Endometrium (tissue), 2 donors: ENCODE measurements around the gene B3GAT3.
"Not testable (repeated sequence)": the region's sequence is repeated elsewhere in the genome, so short reads cannot be mapped to it uniquely, and the experiment has no call there.

ENCODE experiments used
- FAIRE-seq: peaks from 2 replicates; lab custom pipeline; 2012; peaks lifted over from hg19 to GRCh38; lab: Jason Lieb, UNC
- donor health status: control.
- donor health status: control.

B3GAT3 gene

DNA sequence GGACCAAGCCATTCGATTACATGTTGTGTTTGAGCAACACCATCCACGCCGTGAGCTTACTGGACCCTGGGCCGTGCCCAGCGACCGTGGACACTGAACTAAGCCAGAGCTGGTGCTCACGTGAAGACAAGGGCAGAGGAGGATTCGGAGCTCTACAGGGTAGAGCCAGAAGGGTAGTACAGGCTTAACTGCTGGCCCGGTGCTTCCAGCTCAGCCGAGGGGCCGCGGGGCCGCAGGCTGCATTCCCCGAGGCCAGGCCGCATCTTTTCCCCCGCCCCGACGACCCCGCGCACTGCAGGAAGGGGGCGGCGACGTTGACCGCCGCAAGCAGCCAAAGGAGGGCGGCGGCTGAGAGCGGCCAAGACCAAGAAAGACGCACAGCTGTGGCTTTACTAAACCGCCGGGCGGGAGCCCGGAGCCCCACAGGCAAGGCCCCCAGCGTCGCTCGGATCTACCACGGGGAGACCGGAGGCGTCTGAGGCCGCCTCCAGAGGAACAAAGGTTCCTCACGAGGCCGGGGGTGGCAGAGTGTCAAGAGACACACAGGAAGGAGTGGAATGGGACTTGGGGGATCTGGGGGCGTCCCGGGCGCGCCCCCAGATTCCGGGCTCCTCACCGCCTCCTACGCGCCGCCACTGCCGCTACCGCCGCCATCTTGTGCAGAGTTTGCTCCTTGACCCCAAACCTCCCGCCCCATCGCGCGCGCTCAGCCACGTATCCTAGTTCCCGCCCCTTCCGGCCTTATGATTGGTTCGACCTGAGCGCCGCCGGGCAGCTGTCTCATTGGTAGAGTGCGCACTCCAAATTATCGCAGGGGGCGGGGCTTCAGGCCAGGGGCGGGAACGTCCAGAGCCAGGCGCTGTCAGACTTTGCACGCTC is 24.4 kb upstream of the B3GAT3 start, which contains the start of gene GANAB:
GANAB (minus strand) TSS at position 668 of the 879 bp plus-strand sequence; CDS start at position 654, 14 bp downstream.
- FAIRE-seq: peak; percentile 92

DNA sequence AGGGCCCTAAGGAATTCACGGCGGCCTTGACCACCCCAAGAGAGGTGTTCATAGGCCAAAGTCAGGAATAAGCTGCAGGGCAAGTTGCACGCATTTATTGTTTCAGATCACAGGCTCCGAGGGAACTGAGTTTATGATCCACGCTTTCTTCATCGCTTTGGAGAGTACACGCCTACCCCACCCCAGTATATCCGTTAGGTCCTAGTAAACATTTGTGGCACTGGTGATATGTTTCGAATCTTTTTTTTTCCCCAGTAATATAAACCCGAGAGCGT is 23.8 kb upstream of the B3GAT3 start:
- FAIRE-seq: no peak

DNA sequence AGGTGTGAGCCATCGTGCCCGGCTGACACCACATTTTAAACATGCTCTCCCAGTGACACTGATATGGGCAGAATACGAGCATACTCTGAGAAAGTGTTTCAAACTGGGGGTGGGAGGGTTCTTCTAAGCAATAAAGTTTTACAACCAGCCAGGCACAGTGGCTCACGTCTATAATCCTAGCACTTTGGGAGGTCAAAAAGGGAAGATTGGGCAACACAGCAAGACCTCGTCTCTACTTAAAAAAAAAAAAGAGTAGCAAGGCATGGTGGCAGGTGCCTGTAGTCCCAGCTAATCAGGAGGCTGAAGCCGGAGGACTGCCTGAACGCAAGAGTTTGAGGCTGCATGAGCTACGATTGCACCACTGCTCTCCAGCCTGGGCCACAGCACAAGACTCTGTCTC is 22.4 kb upstream of the B3GAT3 start:
- FAIRE-seq: no peak

DNA sequence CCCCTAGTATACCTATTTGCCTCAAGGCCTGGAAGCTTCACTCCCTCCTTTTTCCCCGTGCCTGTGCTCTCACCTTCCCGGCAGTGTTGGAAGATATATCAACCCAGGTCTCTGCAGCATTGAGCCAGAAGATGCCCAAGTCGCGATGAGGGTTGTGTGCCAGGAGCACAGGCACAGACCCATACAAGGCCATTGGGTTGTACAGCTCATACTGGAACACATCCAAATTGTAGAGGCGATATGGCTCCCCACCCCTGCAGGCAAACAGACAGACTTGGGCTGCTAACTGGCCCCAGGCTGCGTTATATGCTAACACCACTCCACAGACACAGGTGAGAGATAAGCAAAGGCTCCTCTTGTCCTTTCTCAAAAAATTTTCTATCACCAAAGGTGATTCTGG is 10.7 kb upstream of the B3GAT3 start:
- no peak for FAIRE-seq

DNA sequence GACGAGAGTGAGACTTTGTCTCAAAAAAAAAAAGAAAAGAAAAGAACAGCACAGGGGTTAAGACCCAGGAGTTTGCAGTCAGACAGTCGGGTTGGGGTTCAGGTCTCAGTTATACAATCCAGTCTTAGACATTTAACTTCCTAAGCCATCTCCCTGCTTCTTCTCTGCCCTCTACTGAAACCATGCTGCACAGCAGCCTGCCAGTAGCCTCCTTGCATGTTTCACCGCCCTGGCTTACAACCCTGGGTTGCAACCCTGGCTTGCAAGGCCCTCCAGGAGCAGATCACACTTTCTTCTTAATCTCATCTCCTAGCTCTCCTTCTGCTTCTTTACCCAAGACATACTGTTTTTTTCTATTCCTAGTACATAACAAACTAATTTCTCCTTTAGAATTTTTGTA is 5.9 kb upstream of the B3GAT3 start:
- FAIRE-seq: no peak

DNA sequence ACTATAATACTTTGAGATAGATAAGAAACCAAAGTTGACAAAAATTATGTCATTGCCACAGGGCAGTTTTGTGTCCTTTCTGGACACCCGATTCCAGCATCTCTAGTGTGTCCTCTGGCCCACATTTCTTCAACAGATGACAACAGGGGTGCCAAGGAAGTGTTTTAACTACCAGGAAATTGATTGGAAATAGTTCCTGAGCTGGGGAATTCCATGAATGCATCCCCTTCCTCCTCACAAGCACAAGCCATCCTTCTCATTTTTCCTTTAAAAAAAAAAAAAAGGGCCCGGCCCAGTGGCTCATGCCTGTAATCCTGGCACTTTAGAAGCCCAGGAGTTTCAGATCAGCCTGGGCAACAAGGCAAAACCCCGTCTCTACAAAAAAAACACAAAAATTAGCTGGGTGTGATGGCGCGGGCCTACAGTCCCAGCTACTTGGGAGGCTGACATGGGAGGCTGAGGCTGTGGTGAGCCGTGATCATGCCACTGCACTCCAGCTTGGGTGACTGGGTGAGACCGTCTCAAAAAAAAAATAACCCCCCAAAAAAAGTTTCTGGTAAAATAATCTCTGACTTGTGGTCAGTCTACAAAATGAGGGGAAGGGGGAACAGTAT is 797 bp upstream of the B3GAT3 start:
- no peak for FAIRE-seq

DNA sequence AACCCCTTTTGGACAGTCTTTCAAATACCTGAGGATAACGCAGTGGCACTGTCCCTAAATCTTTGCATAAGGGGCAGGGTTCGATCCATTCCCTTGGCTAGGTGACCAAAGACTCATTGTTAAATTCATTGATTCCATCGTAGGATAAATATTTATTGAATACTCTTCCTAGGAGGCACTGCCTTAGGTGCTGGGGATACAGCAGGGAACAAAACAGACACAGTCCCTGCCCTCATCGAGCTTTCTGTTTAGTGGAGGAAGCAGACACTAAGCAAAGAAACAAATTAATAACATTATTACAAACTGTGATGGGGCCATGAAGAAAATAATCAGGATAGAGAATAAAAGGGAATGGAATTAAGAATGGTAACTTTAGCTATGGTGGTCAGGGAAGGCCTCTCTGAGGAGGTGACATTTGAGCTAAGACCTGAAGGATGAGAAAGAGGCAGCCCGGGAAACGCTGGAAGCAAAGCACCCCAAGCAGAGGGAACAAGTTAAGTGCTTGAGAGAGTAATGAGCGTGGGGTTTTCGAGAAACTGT is 689 bp downstream of the B3GAT3 start:
- no peak for FAIRE-seq

DNA sequence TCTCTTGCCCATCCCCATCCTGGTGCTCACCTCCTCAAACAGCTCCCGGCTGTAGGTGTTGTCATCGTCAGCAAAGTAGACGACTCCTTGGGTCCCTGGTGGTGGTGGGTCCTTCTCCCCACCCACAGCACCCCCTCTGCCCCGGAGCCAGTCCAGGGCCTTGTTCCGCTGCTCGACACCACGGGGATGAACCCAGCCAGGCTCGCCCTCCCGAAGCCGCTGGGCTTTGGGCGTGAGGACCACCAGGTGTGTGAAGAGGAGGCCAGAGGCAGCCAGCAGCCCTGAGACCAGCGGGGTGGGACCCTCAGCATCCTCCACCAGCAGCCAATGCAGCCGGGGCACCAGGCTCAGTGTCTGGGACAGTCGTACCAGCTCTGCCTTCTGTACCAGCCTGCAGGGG is 4.8 kb downstream of the B3GAT3 start:
- not testable (repeated sequence) for FAIRE-seq

DNA sequence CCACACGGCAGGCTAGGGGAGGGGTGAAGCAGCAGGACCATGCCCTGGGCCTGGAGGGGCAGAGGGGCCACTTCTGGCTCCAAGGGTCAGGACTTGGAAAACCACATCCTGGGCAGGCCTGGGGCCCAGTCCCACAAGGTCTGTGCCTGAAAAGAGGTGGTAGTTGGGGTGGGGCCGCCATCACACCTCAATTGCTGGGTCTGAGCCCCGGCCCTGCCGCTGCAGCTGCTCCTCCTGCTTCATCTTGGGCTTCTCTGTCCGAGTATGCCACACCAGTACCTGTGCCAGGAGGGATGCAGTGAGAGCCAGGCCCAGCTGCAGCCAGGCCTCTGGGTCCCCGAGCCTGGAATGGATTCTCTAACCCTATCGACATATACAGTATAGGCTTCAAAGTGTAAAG is 6.3 kb downstream of the B3GAT3 start:
- no peak for FAIRE-seq

DNA sequence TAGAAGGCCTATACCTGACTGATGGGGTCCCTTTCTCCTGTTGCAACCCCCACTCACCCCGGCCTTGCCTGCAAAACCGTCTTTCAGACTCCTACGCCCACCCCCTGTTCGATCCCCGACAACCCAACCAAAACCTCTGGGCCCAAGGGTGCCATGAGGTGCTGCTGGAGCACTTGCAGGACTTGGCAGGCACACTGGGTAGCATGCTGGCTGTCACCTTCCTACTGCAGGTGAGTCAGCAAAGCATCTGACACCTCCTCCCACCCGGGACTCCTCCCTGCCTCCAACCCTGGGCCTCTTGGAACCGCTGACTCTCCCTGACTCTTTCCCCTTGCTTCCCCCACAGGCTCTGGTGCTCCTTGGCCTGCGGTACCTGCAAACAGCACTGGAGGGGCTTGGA is 7.5 kb downstream of the B3GAT3 start:
- FAIRE-seq: no peak

DNA sequence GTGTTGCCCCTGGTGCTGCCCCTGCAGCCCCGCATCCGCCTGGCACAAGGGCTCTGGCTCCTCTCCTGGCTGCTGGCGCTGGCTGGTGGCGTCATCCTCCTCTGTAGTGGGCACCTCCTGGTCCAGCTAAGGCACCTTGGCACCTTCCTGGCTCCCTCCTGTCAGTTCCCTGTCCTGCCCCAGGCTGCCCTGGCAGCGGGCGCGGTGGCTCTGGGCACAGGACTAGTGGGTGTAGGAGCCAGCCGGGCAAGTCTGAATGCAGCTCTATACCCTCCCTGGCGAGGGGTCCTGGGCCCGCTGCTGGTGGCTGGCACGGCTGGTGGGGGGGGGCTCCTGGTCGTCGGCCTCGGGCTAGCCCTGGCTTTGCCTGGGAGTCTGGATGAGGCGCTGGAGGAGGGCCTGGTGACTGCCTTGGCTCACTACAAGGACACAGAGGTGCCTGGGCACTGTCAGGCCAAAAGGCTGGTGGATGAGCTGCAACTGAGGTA is 8.5 kb downstream of the B3GAT3 start:
- no peak for FAIRE-seq

DNA sequence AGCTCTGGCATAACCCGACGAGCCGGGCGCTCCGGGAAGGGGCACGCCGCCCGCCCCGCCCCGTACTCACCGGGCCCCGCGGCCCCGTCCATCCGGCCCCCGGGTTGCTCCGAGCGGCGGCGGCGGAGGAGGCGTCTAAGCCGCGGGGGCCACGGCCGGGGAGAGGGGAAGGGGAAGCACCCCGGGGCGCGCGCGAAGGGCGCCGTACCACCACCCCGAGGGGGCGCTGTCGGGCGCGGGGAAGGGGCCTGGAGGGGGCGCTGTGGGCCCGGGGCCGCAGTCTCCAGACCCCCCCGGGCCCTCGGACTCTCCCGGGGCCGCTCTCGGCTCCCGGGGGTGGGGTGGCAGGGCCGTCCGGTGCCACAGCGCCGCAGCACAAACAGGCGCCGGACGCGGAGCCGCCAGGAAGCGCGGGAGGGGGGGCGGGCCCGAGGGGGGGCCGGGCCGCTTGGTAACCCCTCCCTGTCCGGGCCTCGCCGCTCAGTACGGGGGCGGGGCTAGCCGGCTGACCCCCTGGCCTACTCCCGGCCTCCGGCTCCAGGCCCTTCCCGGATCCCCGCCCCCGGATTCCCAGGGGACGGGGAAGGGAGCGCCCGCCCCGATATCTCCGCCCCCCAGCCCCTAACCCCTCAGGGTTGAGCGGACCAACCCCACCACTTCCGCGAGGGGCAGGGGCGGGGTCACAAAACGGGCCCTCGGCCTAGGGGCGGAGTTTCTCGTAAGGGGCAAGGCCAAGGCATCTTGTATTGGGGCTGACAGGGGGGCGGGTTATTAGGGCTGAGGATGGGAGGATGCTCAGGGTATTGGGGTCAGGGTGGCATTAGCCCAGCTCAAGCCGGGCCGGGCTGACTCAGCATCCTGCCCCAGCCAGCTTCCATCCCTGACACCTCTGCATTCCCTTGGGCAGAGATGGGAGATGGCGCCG is 9.2 kb downstream of the B3GAT3 start, which contains the start of the genes EML3 and ROM1:
EML3 (minus strand) TSS at position 410 of the 925 bp plus-strand sequence; CDS start at position 92, 318 bp downstream.
ROM1 (plus strand) TSS at position 892 of the 925 bp plus-strand sequence; CDS start at position 917, 25 bp downstream.
- no peak for FAIRE-seq

DNA sequence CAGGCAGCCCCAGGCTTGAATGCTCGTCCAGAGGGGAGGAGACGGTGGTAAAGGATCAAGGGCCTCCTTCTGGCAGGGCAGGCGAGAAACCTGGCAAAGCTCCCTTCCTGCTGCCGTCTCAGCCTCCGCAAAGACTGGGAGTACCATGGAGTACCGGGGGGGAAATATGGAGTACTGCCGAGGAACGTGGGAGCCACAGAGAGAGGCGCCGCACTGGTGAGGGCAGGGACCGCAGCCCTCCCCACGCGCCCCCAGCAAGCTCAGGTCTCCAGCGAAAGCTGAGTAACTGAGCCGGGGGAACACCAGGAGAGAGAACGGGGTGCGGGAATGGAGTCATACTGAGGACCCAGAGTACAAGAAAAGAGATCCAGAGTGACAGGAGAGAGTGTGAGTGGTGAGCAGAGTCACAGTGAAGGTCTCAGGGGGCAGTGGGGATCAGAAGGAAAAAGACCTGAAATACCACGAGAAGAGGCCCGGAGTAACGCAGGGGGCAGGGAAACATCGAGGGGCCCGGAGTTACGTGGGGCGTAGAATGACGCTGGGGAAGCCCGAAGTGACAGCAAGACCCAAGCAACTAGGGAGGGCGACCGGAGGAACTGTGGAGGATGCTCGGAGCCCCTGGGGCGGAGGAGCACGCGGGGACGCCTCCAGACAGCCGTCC is 10.0 kb downstream of the B3GAT3 start:
- FAIRE-seq: no peak

DNA sequence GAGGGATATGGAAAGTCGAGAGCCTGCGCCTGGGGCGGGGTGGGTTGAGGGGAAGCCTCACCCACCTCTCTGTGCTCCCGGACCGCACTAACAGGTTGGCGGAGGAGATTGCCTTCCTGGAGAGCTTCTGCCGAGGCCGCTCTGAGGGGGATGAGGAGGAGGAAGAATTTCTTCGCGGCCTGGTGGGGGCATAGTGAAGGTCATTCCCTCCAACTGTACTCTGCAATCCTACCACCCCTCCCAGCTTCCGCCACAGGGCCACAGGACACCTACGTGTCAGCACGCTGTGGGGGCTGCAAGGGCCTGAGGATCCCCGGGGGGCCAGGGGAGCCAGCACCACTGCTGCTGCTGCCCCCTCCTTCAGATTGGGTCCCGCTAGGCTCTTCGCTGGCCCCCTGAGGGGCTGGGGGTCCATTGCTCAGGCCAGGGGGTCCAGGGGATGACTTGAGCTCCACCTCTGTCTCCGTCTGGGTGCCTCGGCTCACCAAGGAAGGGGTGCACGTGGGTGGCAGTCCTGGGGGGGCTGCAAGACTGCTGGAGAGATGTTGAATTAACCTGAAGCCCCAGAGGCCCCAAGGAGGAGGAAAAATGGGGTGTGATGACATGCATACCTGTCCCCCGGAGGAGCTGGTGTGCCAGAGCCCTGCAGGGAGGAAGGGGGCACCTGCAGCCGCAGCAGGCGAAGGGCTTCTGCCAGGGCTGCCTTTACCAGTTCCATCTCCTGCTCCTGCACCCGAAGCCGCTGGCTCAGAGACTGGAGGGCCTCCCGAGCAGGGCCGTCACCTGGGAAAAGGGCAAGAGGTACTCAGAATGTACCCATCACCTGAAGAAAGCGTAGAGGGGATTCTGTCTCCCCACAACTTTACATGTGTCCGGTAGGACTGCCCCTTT is 10.7 kb downstream of the B3GAT3 start:
- no peak for FAIRE-seq

DNA sequence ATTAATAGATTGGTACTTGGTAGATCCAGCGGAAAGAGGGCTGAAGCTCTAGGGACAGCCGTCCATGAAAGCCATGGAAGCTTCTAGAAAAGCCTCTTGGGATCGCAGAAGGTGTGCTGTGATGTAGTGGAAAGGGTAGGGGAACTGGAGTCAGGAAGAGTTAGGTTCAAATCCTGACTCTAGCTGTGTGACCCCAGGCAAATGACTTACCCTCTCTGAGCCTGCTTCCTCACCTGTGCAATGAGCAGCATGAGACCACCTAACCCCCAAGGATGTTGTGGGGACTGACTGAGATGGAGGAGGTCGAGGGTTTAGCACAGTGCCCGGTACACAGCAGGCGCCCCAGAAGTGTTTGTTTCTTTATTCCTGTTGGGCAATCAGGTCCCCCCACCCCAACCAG is 11.4 kb downstream of the B3GAT3 start:
- no peak for FAIRE-seq

DNA sequence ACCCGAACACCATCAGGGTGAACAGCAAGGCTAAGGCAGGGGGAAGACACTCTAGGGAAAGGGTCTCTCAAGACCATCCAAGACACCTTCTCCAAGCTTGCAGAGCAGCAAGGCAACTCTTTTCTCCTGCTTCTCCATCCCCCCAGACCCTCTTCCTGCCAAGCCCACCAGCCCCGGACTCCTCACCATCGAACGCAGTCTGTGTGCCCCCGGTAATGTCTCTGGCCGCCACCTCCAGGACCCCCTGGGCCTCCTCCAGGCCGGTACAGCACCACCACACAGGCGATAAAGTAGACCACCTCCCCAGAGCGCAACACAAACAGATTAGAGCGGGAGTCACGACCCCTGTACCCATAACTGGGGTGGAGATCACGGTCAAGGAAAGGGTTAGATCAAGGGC is 13.0 kb downstream of the B3GAT3 start:
- FAIRE-seq: no peak

DNA sequence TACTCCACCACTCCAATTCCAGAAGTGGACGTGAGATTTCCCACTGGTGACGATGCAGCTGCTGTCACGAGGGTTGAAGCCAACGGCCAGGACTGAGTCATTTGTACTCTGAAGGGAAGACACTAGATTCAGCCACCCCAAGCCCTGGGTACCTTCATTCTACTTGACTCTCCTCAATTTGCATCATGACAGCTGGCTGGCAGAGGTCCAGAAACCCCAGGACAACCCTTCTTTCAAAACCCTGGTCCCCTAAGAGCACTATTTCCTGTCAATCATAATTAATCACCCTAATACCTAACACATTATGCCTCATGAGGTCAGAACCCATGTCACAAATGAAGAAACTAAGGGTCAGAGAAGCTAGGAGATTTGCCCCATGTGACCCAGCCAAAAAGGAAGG is 14.1 kb downstream of the B3GAT3 start:
- FAIRE-seq: no peak

DNA sequence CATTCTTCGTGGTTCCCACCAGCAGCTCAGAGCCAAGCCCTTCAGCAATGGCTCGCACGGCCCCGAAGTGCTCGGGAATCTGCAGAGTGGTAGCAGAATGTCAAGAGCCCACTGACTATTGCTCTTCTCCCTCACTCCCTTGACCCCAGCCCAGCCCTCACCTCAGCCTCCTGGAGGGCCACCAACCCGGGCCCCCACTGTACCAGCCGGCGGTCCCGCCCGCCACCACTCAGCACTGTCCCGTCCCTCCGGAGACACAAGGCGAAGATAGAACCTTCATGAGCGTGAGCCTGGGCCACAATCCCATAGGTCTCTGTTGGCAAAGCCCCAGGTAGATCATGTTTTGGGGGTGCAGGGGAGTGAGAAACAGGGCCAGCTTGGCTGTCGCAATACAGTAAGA is 15.9 kb downstream of the B3GAT3 start:
- FAIRE-seq: no peak

DNA sequence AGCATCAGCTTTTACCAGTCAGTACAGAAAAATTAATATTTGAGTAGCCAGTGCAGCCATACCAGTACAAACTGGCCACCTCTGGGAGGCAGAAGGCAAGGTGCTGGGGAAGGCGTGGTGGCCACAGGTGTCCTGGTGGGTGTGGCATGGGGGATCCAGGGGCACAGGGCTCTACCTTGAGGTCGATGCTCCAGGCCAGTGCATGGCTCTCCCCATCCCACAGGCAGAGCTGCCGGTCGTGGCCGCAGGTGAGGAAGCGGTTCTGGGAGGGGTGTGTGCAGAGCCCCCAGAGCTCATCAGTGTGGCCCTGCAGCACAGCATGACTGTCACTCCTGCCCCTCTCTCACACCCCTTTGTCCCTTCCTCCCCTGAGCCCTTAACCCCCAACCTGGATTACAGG is 16.3 kb downstream of the B3GAT3 start:
- FAIRE-seq: no peak

DNA sequence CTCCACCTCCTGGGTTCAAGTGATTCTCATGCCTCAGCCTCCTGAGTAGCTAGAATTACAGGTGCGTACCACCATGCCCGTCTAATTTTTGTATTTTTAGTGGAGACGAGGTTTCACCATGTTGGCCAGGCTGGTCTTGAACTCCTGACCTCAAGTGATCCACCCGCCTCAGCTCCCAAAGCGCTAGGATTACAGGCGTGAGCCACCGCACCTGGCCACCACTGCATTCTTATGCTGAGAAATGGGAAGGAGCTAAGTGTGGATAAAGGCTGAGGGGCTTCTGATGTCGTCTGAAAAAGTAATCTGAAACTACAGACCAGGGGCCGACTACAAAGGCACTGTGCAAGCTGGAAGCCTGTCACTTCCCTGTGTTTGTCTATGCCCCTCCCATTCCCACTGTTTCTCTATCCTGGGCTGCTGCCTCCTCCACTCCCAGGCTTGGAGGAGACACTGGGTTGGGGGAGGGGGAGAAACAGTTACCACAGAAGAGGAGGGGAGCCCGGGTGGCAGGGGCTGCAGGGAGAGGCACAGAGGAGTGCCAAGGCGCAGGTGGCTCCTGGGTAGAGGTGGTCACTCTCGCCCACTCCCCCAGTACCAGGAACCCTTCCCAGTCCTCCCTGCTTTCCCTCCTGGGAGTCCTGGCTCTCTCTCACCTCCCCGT is 17.2 kb downstream of the B3GAT3 start:
- no peak for FAIRE-seq
